Neuronal stem cell (in vitro differentiated cells): ENCODE measurements around the gene DVL1.

Experiments used
- DNase-seq: peaks from one replicate; pipeline ENCODE4 v3.0.0-alpha.2; 2013; ENCODE audit warnings: low spot score
- H2AFZ ChIP-seq: one replicate; pipeline ENCODE4 v1.6.1; 2013; ENCODE audit warnings: mild to moderate bottlenecking, low read length, inconsistent platforms
- H2AK5ac ChIP-seq: 2 replicates; pipeline ENCODE4 v1.6.1; 2013; ENCODE audit warnings: low read depth, mild to moderate bottlenecking, inconsistent platforms, low read length, moderate library complexity, mixed read lengths
- H2BK120ac ChIP-seq: 2 replicates; pipeline ENCODE4 v1.6.1; 2013; ENCODE audit warnings: low read depth, mild to moderate bottlenecking, inconsistent platforms, low read length, moderate library complexity, mixed read lengths
- H2BK12ac ChIP-seq: one replicate; pipeline ENCODE4 v1.6.1; 2013; ENCODE audit warnings: low read length, inconsistent platforms
- H2BK15ac ChIP-seq: 2 replicates; pipeline ENCODE4 v1.6.1; 2013; ENCODE audit warnings: mild to moderate bottlenecking, low read length, inconsistent platforms, mixed read lengths
- H2BK5ac ChIP-seq: one replicate; pipeline ENCODE4 v1.6.1; 2013; ENCODE audit warnings: inconsistent platforms, mild to moderate bottlenecking, low read length, moderate library complexity
- H3K14ac ChIP-seq: one replicate; pipeline ENCODE4 v1.6.1; 2013; ENCODE audit warnings: low read length, inconsistent platforms
- H3K18ac ChIP-seq: 2 replicates; pipeline ENCODE4 v1.6.1; 2013; ENCODE audit warnings: low read length, inconsistent platforms
- H3K23ac ChIP-seq: 2 replicates; pipeline ENCODE4 v1.6.1; 2013; ENCODE audit warnings: low read depth, mild to moderate bottlenecking, mixed read lengths, low read length, inconsistent platforms; ENCODE audit not compliant: poor library complexity
- H3K27ac ChIP-seq: replicated peaks from 3 replicates; pipeline ENCODE4 v1.5.1; 2013; ENCODE audit warnings: low read length, inconsistent platforms
- H3K27me3 ChIP-seq, 3 experiments: 2 replicates each; pipeline ENCODE4 v1.6.1; 2013; ENCODE audit warnings: low read length in 3 of 3, mild to moderate bottlenecking in 2 of 3, inconsistent platforms in 1 of 3, low read depth in 1 of 3, mixed read lengths in 1 of 3, moderate library complexity in 1 of 3; ENCODE audit not compliant: control insufficient read depth in 3 of 3, insufficient read depth in 3 of 3
- H3K36me3 ChIP-seq, 2 donors: replicated peaks in 1 of 2; 2 replicates each; pipeline ENCODE4 v1.6.1; 2013; ENCODE audit warnings: low read length in 2 of 2; ENCODE audit not compliant: control insufficient read depth in 2 of 2, insufficient read depth in 2 of 2
- H3K4ac ChIP-seq: 2 replicates; pipeline ENCODE4 v1.6.1; 2013; ENCODE audit warnings: inconsistent platforms, mild to moderate bottlenecking, low read length, moderate library complexity
- H3K4me1 ChIP-seq, 2 donors: 1 replicate in 1 of 2; 2 replicates in 1 of 2; pipeline ENCODE4 v1.6.1; 2013; ENCODE audit warnings: low read length in 2 of 2, low read depth in 1 of 2; ENCODE audit not compliant: control insufficient read depth in 2 of 2, insufficient read depth in 1 of 2
- H3K4me2 ChIP-seq: one replicate; pipeline ENCODE4 v1.6.1; 2013; ENCODE audit warnings: mild to moderate bottlenecking, low read length, inconsistent platforms; ENCODE audit not compliant: insufficient read depth, poor library complexity, severe bottlenecking
- H3K4me3 ChIP-seq, 2 donors: 2 replicates each; pipeline ENCODE4 v1.5.1; 2013; ENCODE audit warnings: low read length in 2 of 2, mild to moderate bottlenecking in 2 of 2, inconsistent platforms in 1 of 2, moderate library complexity in 1 of 2
- H3K79me1 ChIP-seq: one replicate; pipeline ENCODE4 v1.6.1; 2013; ENCODE audit warnings: low read depth, mild to moderate bottlenecking, inconsistent platforms, low read length, moderate library complexity
- H3K9ac ChIP-seq: one replicate; pipeline ENCODE4 v1.6.1; 2013; ENCODE audit warnings: mild to moderate bottlenecking, low read depth, low read length, inconsistent platforms; ENCODE audit not compliant: poor library complexity
- H3K9me3 ChIP-seq, 2 donors: replicated peaks in 1 of 2; 2 replicates each; pipeline versions ENCODE3 to v1.6.1; 2013; ENCODE audit warnings: low read length in 2 of 2, mild to moderate bottlenecking in 2 of 2, inconsistent platforms in 1 of 2, low read depth in 1 of 2, mixed read lengths in 1 of 2, moderate library complexity in 1 of 2; ENCODE audit not compliant: control insufficient read depth in 2 of 2, insufficient read depth in 1 of 2
- H4K8ac ChIP-seq: one replicate; pipeline ENCODE4 v1.6.1; 2013; ENCODE audit warnings: low read depth, mild to moderate bottlenecking, inconsistent platforms, low read length, moderate library complexity
- H4K91ac ChIP-seq: one replicate; pipeline ENCODE4 v1.6.1; 2013; ENCODE audit warnings: low read length, low read depth, mild to moderate bottlenecking, inconsistent platforms; ENCODE audit not compliant: poor library complexity
- WGBS, 2 donors: extraction: QIAGEN DNeasy Blood & Tissue Kit; methylation state at CpG; one replicate each; pipeline ENCODE4 v1.1.7; 2013; ENCODE audit warnings: missing lambda C conversion rate in 2 of 2, mixed read lengths in 1 of 2; ENCODE audit not compliant: insufficient read length in 2 of 2, insufficient replicate concordance in 1 of 2; ENCODE audit errors: extremely low coverage in 2 of 2; 5-methylcytosine and 5-hydroxymethylcytosine counted together

Gene DVL1

DNA sequence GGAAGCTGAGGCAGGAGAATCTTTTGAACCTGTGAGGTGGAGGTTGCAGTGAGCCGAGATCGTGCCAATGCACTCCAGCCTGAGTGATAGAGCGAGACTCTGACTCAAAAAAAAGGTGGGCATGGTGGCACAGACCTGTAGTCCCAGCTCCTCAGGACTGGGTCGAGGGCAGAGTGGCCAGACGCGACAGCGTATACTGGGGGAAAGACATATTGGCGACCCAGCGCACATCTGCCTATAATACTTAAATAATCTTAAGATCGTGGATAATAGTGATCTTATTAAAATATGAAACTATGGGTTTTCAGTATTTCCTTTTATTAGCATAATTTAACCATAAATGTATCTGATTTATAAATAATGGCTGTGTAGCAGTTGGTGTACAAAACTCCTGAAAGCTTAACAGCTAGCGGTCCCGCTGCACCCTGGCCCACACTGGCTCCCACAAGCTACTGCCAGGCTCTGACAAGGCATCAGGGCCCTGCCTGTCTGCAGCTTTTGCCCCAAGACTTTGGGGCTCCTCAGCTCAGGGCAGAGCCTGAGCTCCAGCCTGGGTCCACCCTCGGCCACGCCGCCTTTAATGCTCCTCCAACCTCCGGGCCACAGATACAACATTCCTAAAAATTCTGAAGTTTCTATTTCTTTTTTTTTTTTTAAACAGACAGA, 28.5 kb upstream of the DVL1 start:
- DNase-seq: no peak
- H3K27me3 ChIP-seq: no peaks in the 10 kb centered on the region
- H3K79me1 ChIP-seq: peaks cover 20% of the 10 kb centered on the region
- H2BK12ac ChIP-seq: no peak overlapping the region
- H4K8ac ChIP-seq: no peak overlapping the region
- no peak overlapping the region for H3K14ac ChIP-seq
- no peak overlapping the region for H3K4me2 ChIP-seq
- no peak overlapping the region for H3K9ac ChIP-seq
- no peak overlapping the region for H2BK120ac ChIP-seq
- H2BK15ac ChIP-seq: no peak overlapping the region
- H3K27ac ChIP-seq: no peak overlapping the region
- WGBS, 2 donors: no CpG with 5 or more reads among the region's 16 CpGs
- peaks cover 9 to 20% of the 10 kb centered on the region in 2 donors for H3K36me3 ChIP-seq
- H3K9me3 ChIP-seq: peaks cover 0 to 4% of the 10 kb centered on the region in 2 donors
- H3K18ac ChIP-seq: no peak overlapping the region
- H3K4me1 ChIP-seq: peaks cover 10 to 12% of the 10 kb centered on the region in 2 donors
- no peak overlapping the region for H2AFZ ChIP-seq
- no peak overlapping the region for H2BK5ac ChIP-seq
- no peak overlapping the region for H3K4me3 ChIP-seq
- H3K23ac ChIP-seq: no peak overlapping the region
- no peak overlapping the region for H2AK5ac ChIP-seq
- no peak overlapping the region for H3K4ac ChIP-seq
- no peak overlapping the region for H4K91ac ChIP-seq

DNA sequence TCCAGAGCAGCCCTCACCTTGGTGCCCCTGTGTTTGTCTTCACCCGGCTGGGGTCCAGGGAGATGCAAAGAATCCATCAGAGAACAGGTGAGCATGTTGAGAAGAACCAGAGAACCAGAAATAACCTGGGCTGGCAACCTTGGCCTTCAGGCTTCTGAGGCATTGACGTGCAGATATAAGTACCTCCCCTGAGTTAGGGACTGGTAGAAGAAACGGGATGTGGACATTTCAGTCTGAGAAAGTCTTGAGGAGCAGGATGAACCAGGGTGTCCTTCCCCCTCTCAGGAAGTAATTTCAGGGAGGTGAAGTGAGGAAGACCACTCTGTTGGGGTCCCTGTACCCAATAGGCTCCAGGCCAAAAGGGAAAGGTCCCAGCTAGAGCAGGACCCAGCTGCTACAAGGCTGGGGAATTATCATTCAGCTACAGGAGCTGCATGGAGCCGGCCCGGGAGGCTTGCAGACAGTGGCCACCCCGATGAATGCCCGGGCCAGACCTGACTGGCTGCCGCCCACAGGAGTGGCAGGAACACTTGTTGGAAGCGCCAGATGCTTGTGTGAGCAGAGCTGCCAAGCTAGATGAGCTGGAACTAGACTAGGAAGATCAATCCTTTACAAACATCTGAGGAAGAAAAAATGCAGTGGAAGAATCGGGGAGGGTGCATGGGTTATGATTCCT, 27.5 kb upstream of the DVL1 start:
- Histone ChIP-seq H3K79me1 (peaks cover 20% of the 10 kb centered on the region), H3K23ac (no peak overlapping the region), H3K14ac (no peak overlapping the region), H2BK120ac (no peak overlapping the region), H2AK5ac (no peak overlapping the region), H4K91ac (no peak overlapping the region), H3K4ac (no peak overlapping the region), H3K4me2 (no peak overlapping the region), H3K36me3 (peaks cover 10 to 22% of the 10 kb centered on the region in 2 donors), H3K27me3 (no peaks in the 10 kb centered on the region), H3K18ac (no peak overlapping the region), H2AFZ (no peak overlapping the region), H3K27ac (no peak overlapping the region), H3K9me3 (peaks cover 0 to under 1% of the 10 kb centered on the region in 2 donors), H2BK15ac (no peak overlapping the region), H4K8ac (no peak overlapping the region), H3K4me3 (peak overlapping the region in 1 of 2 donors; percentile 95), H2BK5ac (peak overlapping the region; percentile 26), H3K9ac (no peak overlapping the region), H2BK12ac (no peak overlapping the region), H3K4me1 (peaks cover 13 to 16% of the 10 kb centered on the region in 2 donors)
- no CpG with 5 or more reads among the region's 10 CpGs for WGBS, 2 donors
- no peak for DNase-seq

DNA sequence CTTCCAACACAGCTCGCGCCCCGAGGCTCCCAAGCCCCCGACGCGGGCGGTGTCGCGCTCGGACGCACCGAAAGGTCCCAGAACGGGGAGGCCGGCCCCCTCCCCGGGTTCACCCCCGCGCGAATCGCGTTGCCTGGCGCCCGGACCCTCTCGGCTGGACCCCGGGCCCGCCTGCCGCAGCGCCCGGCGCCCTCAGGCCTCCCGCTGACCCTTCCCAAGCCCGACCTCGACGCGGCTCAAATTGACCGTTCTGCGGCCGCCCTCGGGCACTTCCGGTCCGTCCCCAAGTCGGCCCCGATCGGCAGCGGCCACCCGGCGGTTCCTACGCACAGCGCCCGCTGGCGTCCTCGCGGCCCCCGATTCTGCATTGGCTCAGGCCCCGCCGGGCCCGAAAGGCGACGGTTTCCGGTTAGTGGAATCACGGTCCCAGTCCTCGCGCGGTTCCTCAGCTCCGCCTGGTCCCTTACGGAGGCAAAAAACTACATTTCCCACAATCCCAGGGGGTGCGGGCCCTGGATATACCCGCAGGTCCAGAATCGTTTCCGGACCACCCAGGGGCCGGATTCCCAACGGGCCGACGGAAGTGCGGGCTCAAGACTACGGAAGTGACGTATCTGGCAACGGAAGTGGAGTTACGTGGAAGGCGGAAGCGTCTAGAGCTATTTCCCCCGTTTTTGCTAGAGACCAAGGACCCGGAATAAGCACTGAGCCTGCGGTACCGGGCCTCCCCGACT, 25.9 kb upstream of the DVL1 start, which contains the start of gene AURKAIP1:
Gene AURKAIP1 (minus strand): TSS at position 279 of the 734 bp plus-strand sequence. CDS start 451 bp downstream, outside the sequence.
- Histone ChIP-seq H2BK5ac (peak within 1 kb of the TSS; percentile 87), H3K36me3 (peaks cover 14 to 15% of the 10 kb centered on the region in 2 donors), H3K27me3 (no peaks in the 10 kb centered on the region), H3K4ac (no peak within 1 kb of the TSS), H4K8ac (no peak within 1 kb of the TSS), H4K91ac (no peak within 1 kb of the TSS), H2AK5ac (peak within 1 kb of the TSS; percentile 95), H3K27ac (peak within 1 kb of the TSS; percentile 78), H2AFZ (peak within 1 kb of the TSS; percentile 88), H3K9ac (peak within 1 kb of the TSS; percentile 94), H3K4me3 (peak within 1 kb of the TSS; percentile 95 to 98), H3K14ac (peak within 1 kb of the TSS; percentile 82), H2BK120ac (peak within 1 kb of the TSS; percentile 91), H3K4me1 (peaks cover 13 to 17% of the 10 kb centered on the region in 2 donors), H3K23ac (peak within 1 kb of the TSS; percentile 98), H3K18ac (peak within 1 kb of the TSS; percentile 97), H3K4me2 (peak within 1 kb of the TSS; percentile 96), H2BK15ac (peak within 1 kb of the TSS; percentile 81), H3K79me1 (peaks cover 26% of the 10 kb centered on the region), H2BK12ac (no peak within 1 kb of the TSS), H3K9me3 (no peaks in the 10 kb centered on the region)
- DNase-seq: peak; percentile 99
- WGBS, 2 donors: no CpG with 5 or more reads among the region's 85 CpGs

DNA sequence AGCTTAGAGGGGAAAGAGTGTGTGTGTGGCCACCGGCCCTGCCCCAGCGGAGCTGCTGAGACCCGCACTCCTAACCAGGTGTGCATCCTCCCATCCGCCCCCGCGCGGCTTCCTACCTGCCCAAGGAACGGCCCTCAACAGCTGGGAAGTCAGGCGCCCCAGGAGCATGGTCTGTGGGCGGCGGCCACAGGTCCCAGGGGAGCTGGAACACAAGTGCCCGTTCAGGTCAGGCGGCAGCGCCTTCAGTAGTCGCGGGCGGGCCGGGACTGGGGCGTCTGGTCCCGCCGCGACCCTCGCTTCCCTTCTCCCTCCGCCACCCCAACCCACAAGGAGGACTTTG, 25.3 kb upstream of the DVL1 start:
- Histone ChIP-seq H3K9ac (peak overlapping the region; percentile 94), H3K27ac (peak overlapping the region; percentile 78), H2BK120ac (peak overlapping the region; percentile 91), H3K14ac (peak overlapping the region; percentile 82), H2AK5ac (peak overlapping the region; percentile 95), H2AFZ (peak overlapping the region; percentile 88), H4K8ac (no peak overlapping the region), H3K18ac (peak overlapping the region; percentile 97), H3K4me1 (peaks cover 13 to 17% of the 10 kb centered on the region in 2 donors), H3K23ac (peak overlapping the region; percentile 98), H3K4ac (no peak overlapping the region), H3K36me3 (peaks cover 14 to 15% of the 10 kb centered on the region in 2 donors), H3K27me3 (no peaks in the 10 kb centered on the region), H3K4me2 (peak overlapping the region; percentile 96), H2BK15ac (peak overlapping the region; percentile 81), H2BK12ac (no peak overlapping the region), H3K9me3 (no peaks in the 10 kb centered on the region), H4K91ac (no peak overlapping the region), H3K79me1 (peaks cover 26% of the 10 kb centered on the region), H2BK5ac (peak overlapping the region; percentile 87), H3K4me3 (peak overlapping the region; percentile 95 to 98)
- DNase-seq: no peak
- no CpG with 5 or more reads among the region's 24 CpGs for WGBS, 2 donors
